ENCODE data around the gene ATP2A3. TPM values are rescaled to one million over a fixed set of nuclear protein-coding genes. Genes with fewer than 3 reads are reported as not detected.

The ATP2A3 gene
- total RNA-seq, 1 experiment from 2014 or later, result 101 TPM

DNA sequence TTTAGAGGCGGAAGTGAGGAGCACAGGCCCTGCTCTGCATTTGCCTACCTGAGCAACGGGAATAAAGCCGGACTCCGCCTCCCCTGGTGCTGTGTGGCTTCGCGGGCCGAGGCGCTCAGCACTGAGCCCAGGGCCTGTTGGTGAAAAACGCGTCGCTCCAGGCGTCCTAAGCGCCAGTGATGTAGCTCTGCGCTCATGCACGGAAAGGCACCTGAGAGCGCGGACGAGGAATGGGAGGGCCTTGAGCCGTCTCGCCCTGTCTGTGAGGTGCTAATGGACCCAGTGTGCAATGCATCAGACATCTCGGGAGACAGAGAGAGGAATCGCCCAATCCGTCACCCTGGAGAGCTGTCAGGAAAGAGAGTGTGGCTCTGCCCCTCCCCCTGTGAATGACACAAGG, 17.2 kb upstream of the ATP2A3 start:
- Histone ChIP-seq H3K9ac (ENCODE audit: low read length) (no peak overlapping the region), H4K20me1 (ENCODE audit: insufficient read depth, low read depth, low read length) (0 out of 2 replicates have a peak, but pooled peaks cover 4% of the 10 kb centered on the region), H3K4me2 (ENCODE audit: low read depth, low read length, poor library complexity, severe bottlenecking) (no peak overlapping the region), H3K9me2 (replicated peaks; ENCODE audit: insufficient read depth, low read length) (no peaks in the 10 kb centered on the region), H3K79me2 (ENCODE audit: low read length) (no peaks in the 10 kb centered on the region), H3K9me3 (ENCODE audit: low read length) (no peaks in the 10 kb centered on the region), H3K27ac (ENCODE audit: low read length) (no peak overlapping the region), H3K27me3 (ENCODE audit: low read length) (no peaks in the 10 kb centered on the region), H3K36me3 (ENCODE audit: insufficient read depth, low read length) (no peaks in the 10 kb centered on the region), H3K4me1 (ENCODE audit: low read length) (peaks cover 15% of the 10 kb centered on the region), H3K4me3 (ENCODE audit: low read length) (no peak overlapping the region), H2AFZ (ENCODE audit: low read length) (no peak overlapping the region)
- no peak for DNase-seq

DNA sequence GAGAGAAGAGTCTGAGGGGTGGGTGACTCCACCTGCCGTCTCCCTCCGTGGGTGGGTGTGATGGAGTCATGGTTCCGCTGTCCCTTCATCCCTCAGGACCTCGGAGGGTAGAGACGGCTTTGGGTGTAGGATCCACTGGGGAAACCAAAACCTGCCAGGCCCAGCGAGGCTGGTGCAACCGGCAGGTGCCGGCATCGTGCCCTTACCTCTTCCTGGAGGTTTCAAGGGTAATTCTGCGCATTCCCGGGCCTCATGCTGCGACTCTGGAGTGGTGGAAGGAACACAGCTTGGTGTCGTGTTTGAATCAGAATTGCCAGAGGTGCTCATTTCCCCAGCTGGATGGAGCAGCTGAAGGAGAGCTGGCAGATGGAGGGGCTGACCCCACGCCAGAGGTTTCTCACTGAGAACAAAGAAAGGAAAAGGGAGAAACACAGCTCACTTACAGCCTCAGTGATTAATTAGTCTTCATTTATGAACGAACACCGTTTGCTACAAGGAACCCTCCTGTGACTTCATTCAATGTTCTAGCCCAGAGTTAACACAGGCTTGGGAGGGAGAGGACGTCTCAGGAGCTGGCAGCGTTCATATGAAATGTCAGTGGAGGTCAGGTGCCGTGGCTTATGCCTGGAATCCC, 16.3 kb upstream of the ATP2A3 start:
- Histone ChIP-seq H3K4me3 (ENCODE audit: low read length) (no peak overlapping the region), H3K27me3 (ENCODE audit: low read length) (no peaks in the 10 kb centered on the region), H4K20me1 (ENCODE audit: insufficient read depth, low read depth, low read length) (no peaks in the 10 kb centered on the region)

DNA sequence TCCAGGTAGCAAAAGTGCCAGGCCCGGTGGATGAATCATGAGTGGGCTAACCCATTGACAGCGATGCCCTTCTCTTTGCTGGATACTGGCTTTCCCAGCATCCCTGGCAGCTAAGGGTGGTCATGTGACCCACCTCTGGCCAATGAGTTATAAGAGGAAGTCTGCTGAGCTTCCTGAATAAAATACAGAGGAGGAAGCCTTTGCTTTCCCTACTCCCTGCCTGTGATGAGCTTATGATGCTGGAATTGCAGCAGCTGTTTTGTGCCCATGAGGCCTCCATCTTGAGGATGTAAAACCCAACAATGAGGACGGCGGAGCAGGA, 15.0 kb upstream of the ATP2A3 start:
- Histone ChIP-seq H2AFZ (ENCODE audit: low read length) (peak overlapping the region; percentile 75; the same call in 1 of the 2 replicates), H3K9me2 (replicated peaks; ENCODE audit: insufficient read depth, low read length) (no peaks in the 10 kb centered on the region), H3K27ac (ENCODE audit: low read length) (no peak overlapping the region), H3K9ac (ENCODE audit: low read length) (no peak overlapping the region), H3K4me1 (ENCODE audit: low read length) (peaks cover 15% of the 10 kb centered on the region), H3K9me3 (ENCODE audit: low read length) (peaks cover 5% of the 10 kb centered on the region; the same call in 1 of the 2 replicates), H3K27me3 (ENCODE audit: low read length) (0 out of 2 replicates have a peak, but pooled peaks cover 2% of the 10 kb centered on the region), H3K79me2 (ENCODE audit: low read length) (no peaks in the 10 kb centered on the region), H3K4me3 (ENCODE audit: low read length) (no peak overlapping the region), H3K4me2 (ENCODE audit: low read depth, low read length, poor library complexity, severe bottlenecking) (no peak overlapping the region), H4K20me1 (ENCODE audit: insufficient read depth, low read depth, low read length) (no peaks in the 10 kb centered on the region), H3K36me3 (ENCODE audit: insufficient read depth, low read length) (no peaks in the 10 kb centered on the region; the same call in 1 of the 2 replicates)
- no peak for DNase-seq

More for the DNA sequence above, 16.3 kb upstream of the ATP2A3 start:
- no peak overlapping the region for H3K27ac ChIP-seq (ENCODE audit: low read length)
- no peaks in the 10 kb centered on the region for H3K9me2 ChIP-seq (replicated peaks; ENCODE audit: insufficient read depth, low read length)
- no peaks in the 10 kb centered on the region for H3K79me2 ChIP-seq (ENCODE audit: low read length)
- H3K4me1 ChIP-seq (ENCODE audit: low read length), result peaks cover 15% of the 10 kb centered on the region
- H3K36me3 ChIP-seq (ENCODE audit: insufficient read depth, low read length), result no peaks in the 10 kb centered on the region
- H3K9ac ChIP-seq (ENCODE audit: low read length), result no peak overlapping the region
- H3K4me2 ChIP-seq (ENCODE audit: low read depth, low read length, poor library complexity, severe bottlenecking), result no peak overlapping the region
- H3K9me3 ChIP-seq (ENCODE audit: low read length), result no peaks in the 10 kb centered on the region
- no peak overlapping the region for H2AFZ ChIP-seq (ENCODE audit: low read length)
- no peak for DNase-seq

DNA sequence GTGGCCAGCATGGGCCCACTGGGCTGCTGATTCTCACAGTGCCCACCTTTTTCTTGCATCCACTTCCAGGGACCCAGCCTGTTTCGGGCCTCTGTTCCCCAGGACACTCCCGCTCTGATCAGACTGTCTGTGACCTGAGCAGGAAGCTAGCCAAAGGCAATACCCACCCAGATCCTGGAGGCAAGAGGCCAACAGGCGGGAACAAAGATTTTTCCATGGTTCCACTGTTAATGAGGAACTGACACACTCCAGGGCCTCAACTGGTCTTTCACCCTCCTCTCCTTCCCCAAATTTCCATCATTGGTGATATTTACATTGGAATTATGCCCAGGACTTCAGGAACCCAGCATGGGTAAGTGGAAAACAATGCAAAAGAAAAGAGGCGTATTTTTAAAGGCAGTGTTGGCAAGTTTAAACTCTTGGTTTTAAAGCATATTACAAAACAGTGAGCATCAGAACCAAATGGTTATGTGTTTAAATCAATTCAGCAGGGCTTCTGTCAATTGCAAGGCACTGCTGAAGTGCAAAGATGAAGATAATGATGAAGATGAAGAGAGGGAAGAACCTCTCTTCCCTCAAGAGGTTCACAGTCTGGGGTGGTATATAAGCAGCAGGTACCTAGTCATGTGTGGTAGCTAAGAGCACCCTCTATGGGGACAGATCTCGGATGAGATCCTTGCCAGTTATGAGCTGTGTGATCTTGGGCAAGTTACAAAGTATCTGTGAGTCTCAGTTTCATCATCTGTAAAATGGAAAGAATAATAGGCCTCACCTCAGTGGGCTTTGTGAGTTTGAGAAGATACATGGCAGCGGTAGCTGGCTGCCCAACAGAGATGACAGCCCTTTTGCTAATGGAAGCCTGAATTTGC, 14.4 kb upstream of the ATP2A3 start:
- H3K4me3 ChIP-seq (ENCODE audit: low read length), result no peak overlapping the region
- DNase-seq, result no peak
- 0 out of 2 replicates have a peak, but pooled peaks cover 2% of the 10 kb centered on the region for H3K27me3 ChIP-seq (ENCODE audit: low read length)
- H3K4me2 ChIP-seq (ENCODE audit: low read depth, low read length, poor library complexity, severe bottlenecking), result no peak overlapping the region
- H2AFZ ChIP-seq (ENCODE audit: low read length), result no peak overlapping the region
- H3K9ac ChIP-seq (ENCODE audit: low read length), result no peak overlapping the region
- no peaks in the 10 kb centered on the region; the same call in 1 of the 2 replicates for H3K36me3 ChIP-seq (ENCODE audit: insufficient read depth, low read length)
- H3K9me3 ChIP-seq (ENCODE audit: low read length), result peaks cover 5% of the 10 kb centered on the region; the same call in 1 of the 2 replicates
- H3K79me2 ChIP-seq (ENCODE audit: low read length), result no peaks in the 10 kb centered on the region
- no peaks in the 10 kb centered on the region for H4K20me1 ChIP-seq (ENCODE audit: insufficient read depth, low read depth, low read length)
- no peak overlapping the region for H3K27ac ChIP-seq (ENCODE audit: low read length)
- H3K4me1 ChIP-seq (ENCODE audit: low read length), result peaks cover 15% of the 10 kb centered on the region
- H3K9me2 ChIP-seq (replicated peaks; ENCODE audit: insufficient read depth, low read length), result no peaks in the 10 kb centered on the region

DNA sequence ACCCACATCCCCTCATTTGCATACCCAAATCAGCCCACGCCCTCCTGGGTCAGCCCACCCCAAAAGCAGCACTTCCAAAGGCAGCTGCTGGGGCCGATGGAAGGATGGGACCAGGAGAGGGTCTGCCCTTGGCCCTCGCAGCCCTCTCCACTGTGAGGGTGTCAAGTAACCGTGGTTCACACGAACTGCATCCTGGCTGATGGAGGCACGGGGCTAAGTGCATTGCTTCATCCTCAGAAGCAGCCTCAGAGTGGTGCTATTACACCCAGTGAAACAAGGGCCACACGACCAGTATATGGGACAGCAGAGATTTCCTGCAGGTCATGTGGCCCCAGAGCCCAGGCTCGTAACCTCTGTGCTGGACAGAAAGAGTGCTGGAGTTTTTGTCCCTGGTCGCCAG, 13.2 kb upstream of the ATP2A3 start:
- peak; percentile 71 for DNase-seq
- Histone ChIP-seq H3K9ac (ENCODE audit: low read length) (no peak overlapping the region), H2AFZ (ENCODE audit: low read length) (no peak overlapping the region)

DNA sequence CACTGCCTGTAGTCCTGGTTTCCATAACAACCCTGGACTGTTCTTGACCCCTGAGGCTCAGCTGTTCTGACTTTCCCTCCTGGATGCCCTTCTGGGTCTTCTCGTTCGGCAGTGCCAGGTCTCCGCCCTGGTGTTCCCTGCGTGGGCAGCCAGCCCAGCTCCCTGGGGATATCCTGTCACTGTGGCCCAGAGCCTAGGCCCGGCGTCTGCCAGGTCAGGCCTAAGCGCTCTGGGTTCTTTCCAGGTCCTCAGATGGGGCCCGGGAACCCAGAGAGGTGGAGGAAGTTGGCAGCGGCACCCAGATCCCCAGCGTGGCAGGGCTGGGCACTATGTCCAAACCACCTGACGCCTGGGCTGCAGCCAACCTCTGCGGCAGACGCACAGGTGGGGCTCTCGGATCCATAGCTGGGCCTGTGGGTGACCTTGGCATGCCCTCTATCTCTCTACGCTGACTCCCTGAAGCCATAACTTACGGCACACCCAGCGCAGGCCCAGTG, 12.5 kb upstream of the ATP2A3 start:
- H3K79me2 ChIP-seq (ENCODE audit: low read length), result no peaks in the 10 kb centered on the region

More for the DNA sequence above, 13.2 kb upstream of the ATP2A3 start:
- Histone ChIP-seq H3K9me2 (replicated peaks; ENCODE audit: insufficient read depth, low read length) (no peaks in the 10 kb centered on the region), H3K27ac (ENCODE audit: low read length) (no peak overlapping the region), H3K4me2 (ENCODE audit: low read depth, low read length, poor library complexity, severe bottlenecking) (no peak overlapping the region), H3K79me2 (ENCODE audit: low read length) (no peaks in the 10 kb centered on the region), H3K4me1 (ENCODE audit: low read length) (peaks cover 22% of the 10 kb centered on the region), H4K20me1 (ENCODE audit: insufficient read depth, low read depth, low read length) (no peaks in the 10 kb centered on the region), H3K27me3 (ENCODE audit: low read length) (0 out of 2 replicates have a peak, but pooled peaks cover 2% of the 10 kb centered on the region), H3K36me3 (ENCODE audit: insufficient read depth, low read length) (no peaks in the 10 kb centered on the region; the same call in 1 of the 2 replicates), H3K9me3 (ENCODE audit: low read length) (peaks cover 5% of the 10 kb centered on the region; the same call in 1 of the 2 replicates), H3K4me3 (ENCODE audit: low read length) (no peak overlapping the region)

DNA sequence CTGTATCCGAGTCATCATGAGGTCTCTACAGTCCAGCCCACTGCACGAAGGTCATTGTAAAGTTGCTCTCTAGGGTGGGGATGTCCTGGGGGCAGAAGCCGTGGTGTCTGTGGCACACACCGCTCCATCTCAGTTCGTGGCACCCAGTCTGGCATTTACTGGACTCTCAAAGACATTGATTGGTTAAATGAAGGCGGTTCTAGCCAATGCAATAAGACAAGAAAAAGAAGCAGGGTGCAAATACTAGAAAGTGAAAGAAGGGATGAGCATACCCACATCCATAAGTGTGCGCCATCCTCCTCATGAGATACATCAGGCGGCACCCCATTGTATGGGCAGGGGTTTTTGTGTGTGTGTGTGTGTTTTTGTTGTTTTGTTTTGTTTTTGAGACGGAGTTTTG, 10.7 kb upstream of the ATP2A3 start:
- Histone ChIP-seq H3K9me3 (ENCODE audit: low read length) (peaks cover 5% of the 10 kb centered on the region; the same call in 1 of the 2 replicates), H3K9ac (ENCODE audit: low read length) (no peak overlapping the region), H3K27ac (ENCODE audit: low read length) (no peak overlapping the region), H2AFZ (ENCODE audit: low read length) (no peak overlapping the region), H3K36me3 (ENCODE audit: insufficient read depth, low read length) (no peaks in the 10 kb centered on the region; the same call in 1 of the 2 replicates), H3K4me2 (ENCODE audit: low read depth, low read length, poor library complexity, severe bottlenecking) (no peak overlapping the region), H3K79me2 (ENCODE audit: low read length) (no peaks in the 10 kb centered on the region), H3K9me2 (replicated peaks; ENCODE audit: insufficient read depth, low read length) (no peaks in the 10 kb centered on the region), H4K20me1 (ENCODE audit: insufficient read depth, low read depth, low read length) (0 out of 2 replicates have a peak, but pooled peaks cover 3% of the 10 kb centered on the region), H3K4me1 (ENCODE audit: low read length) (peaks cover 33% of the 10 kb centered on the region), H3K4me3 (ENCODE audit: low read length) (no peak overlapping the region), H3K27me3 (ENCODE audit: low read length) (0 out of 2 replicates have a peak, but pooled peaks cover 2% of the 10 kb centered on the region)
- no peak for DNase-seq

More for the DNA sequence above, 12.5 kb upstream of the ATP2A3 start:
- H3K4me3 ChIP-seq (ENCODE audit: low read length), result no peak overlapping the region
- H3K9me3 ChIP-seq (ENCODE audit: low read length), result peaks cover 5% of the 10 kb centered on the region; the same call in 1 of the 2 replicates
- H3K27me3 ChIP-seq (ENCODE audit: low read length), result 0 out of 2 replicates have a peak, but pooled peaks cover 2% of the 10 kb centered on the region
- H2AFZ ChIP-seq (ENCODE audit: low read length), result no peak overlapping the region
- DNase-seq, result no peak
- no peaks in the 10 kb centered on the region for H3K9me2 ChIP-seq (replicated peaks; ENCODE audit: insufficient read depth, low read length)
- H3K9ac ChIP-seq (ENCODE audit: low read length), result no peak overlapping the region
- H3K27ac ChIP-seq (ENCODE audit: low read length), result no peak overlapping the region
- H3K4me2 ChIP-seq (ENCODE audit: low read depth, low read length, poor library complexity, severe bottlenecking), result no peak overlapping the region
- no peaks in the 10 kb centered on the region; the same call in 1 of the 2 replicates for H3K36me3 ChIP-seq (ENCODE audit: insufficient read depth, low read length)
- peaks cover 26% of the 10 kb centered on the region for H3K4me1 ChIP-seq (ENCODE audit: low read length)
- H4K20me1 ChIP-seq (ENCODE audit: insufficient read depth, low read depth, low read length), result no peaks in the 10 kb centered on the region

All from Karpas-422 (cell line).